GM19328 (cell line): ENCODE results near the gene TRIP6.

Experiments
- ATAC-seq: cut with Tn5 transposase; IDR thresholded peaks from one replicate; pipeline ENCODE4 v1.9.1; 2021; ENCODE audit warnings: mild to moderate bottlenecking, moderate library complexity; ENCODE audit not compliant: unreplicated experiment

Gene TRIP6, protein sequence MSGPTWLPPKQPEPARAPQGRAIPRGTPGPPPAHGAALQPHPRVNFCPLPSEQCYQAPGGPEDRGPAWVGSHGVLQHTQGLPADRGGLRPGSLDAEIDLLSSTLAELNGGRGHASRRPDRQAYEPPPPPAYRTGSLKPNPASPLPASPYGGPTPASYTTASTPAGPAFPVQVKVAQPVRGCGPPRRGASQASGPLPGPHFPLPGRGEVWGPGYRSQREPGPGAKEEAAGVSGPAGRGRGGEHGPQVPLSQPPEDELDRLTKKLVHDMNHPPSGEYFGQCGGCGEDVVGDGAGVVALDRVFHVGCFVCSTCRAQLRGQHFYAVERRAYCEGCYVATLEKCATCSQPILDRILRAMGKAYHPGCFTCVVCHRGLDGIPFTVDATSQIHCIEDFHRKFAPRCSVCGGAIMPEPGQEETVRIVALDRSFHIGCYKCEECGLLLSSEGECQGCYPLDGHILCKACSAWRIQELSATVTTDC

GRCh38 chr7:100867040-100867775 lies at the start of gene TRIP6:
TRIP6 (plus strand) TSS chr7:100867387; CDS start chr7:100867498, 111 bp downstream.
- no peak for ATAC-seq

DNA sequence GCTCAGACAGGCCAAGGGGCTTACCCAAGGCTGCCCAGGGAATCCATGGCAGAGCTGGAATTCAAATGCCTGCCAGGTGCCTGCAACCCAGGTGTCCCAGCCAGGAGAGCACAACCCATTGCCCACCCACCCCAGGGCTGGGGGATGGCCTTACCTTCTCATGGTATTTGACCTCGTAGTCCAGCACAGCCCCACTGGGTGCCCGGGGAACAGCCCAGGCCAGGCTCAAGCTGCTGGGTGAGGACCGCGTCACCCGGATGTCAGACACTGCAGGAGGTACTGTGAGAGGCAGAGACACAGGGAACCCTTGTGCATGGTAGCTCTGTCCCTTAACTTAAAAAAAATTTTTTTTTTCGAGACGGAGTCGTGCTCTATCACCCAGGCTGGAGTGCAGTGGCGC lies 48.8 kb upstream of the TRIP6 start:
- ATAC-seq, result no peak

GRCh38 chr7:100818825-100819224 lies 48.4 kb upstream of the TRIP6 start:
- no peak for ATAC-seq

DNA sequence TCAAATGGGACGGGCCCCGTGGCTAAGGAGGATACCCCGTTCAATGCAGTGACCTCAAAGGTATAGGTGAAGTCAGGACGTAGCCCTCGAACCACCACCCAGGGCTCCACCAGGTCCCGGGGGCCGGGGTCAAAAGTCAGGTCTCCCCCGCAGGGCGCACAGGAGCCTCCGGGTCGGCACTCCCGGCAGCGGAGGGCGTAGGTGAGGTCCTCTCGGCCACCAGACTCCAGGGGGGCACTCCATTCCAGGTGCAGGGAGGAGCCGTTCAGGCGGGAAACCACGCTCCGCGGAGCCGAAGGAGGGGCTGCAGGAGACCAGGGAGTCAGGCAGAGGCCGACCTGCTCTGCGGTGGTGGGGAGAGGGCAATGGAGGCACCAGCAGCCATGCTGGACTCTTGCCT lies 47.6 kb upstream of the TRIP6 start:
- ATAC-seq, result no peak

GRCh38 chr7:100822236-100823139 lies 44.7 kb upstream of the TRIP6 start:
- no peak for ATAC-seq

- ATAC-seq, result no peak
Measured at GRCh38 chr7:100823140-100823525, 44.1 kb upstream of the TRIP6 start.

GRCh38 chr7:100823534-100823933 lies 43.7 kb upstream of the TRIP6 start:
- no peak for ATAC-seq

DNA sequence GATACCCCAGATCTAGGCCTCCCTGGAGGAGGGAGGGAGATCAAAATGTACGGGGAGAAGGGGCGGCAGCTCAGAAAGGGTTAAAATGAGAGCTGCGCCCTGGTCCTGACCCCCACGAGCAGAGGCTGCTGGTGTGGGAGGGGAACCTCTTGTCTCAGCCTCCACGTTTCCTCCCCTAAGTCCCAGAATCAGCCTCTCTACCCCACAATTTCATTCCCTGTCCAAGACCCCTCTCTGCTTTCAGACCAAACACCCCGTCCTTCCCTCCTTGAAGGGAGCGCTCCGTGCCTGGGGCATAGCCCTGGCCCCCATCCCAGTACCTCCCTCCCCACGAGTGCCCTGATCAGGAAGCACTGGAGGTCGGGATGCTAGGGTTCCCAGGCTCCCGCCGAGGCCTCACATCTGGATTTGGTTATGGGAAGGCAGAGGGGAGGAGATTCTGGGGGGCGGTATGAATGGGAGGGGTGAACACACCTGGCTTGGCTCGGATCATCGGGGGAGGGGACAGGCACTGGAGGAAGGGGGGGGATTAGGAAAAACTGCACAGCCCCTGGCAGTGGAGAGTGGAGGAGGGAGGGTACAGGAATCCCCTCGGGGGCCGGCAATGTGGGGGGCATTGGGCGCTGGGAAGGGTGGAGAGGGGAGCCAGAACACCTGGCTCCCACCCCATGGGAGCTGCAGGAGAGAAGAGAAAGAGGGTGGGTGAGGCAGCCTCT lies 42.5 kb upstream of the TRIP6 start:
- ATAC-seq, result no peak

DNA sequence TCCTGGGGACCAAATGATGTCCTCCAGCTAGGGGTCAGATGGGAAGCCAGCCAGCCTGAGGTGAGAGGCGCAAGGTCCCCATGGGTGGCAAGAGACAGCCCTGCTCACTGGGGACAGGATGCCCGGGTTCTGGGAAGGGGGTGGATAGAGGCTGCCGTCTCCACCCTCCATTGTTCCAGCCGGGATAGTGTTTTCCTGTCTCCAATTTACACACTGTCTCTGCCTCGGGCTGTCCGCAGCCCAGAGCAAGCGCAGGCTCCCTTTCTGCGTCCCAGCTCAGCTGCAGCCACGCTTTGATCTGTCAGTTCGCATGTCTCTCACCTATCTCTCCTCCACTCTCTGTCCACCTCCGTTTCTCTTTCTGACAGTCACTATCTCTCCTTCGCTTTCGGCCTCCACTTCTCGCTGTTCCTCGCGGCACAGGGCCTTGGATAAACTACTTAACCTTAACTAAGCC lies 41.9 kb upstream of the TRIP6 start:
- no peak for ATAC-seq

DNA sequence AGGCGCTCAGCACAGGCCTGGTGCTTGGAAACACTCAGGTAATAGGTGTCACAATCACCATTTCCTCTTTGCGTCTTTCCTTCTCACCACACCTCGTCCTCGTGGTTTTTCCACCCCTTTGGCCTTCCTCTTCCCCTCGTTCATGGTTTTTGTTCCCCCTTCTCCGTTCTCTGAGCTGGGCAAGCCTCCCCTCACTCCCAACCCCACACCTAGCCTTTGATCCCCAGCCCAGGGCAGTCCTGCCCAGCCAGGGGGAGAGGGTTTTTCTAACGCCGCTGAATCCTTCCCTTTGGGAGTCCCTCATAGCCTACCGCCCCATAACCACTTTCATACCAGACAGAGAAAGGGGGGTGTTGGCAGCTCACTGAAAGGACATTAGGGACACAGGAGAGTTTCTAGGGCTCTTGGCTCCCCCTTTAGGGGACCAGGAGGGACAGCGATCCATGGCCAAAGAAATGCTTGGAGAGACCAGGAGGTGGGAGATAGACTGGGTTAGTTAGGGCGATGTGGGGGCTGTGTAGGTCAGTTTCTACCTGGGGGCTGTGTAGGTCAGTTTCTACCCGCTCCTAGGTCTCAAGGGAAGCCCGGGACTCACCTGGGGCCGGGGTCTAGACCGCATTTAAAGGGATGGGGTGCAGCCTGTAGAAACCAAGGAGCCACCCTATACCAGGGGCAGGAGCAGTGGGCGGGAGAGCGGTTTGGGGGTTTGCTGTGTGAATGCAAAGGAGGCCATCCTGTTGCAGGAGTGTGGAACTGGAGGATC lies 41.3 kb upstream of the TRIP6 start:
- no peak for ATAC-seq

DNA sequence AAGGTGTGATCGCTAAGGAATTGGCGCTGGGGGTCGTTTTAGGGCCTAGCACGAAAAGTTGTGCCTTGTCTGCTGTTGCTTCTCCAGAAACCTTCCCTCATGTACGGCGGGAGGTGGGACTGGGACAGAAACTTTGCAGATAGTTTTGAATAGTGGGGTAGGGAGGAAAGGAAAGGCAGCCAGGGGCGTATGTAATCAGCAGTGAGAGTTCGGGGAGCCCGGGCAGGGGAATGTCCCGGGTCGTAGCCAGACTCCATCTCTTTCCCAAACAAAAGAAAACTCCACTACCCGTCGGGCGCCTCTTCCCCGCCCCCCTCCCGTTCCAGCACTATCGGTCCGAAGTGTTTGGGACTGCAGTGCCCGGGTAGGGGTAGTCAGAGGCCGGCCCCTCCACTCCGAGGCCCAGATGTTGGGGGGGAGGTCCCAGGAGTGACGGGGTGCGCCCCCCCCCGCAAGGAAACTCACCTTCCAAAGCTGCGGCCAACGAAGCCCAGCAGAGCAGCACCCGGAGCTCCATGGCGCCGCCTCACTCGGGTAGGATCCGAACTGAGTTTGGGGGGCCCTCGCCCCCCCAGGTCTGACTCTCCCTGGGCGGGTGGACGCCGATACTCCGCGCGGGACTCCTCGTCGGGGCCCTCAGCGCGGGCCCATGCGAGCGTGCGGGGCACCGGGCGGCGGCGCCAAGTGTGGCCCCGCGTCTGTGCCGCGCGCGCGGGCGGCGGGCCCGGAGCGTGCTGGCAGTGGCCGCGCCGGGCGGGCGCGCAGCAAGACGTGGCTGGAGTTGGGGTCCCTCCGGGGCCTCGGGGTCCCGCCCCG lies 40.5 kb upstream of the TRIP6 start:
- no peak for ATAC-seq

GRCh38 chr7:100827330-100828226 lies 39.6 kb upstream of the TRIP6 start, which contains the start of gene EPHB4:
EPHB4 (minus strand) TSS chr7:100827523; CDS start chr7:100827030, 493 bp downstream.
- ATAC-seq, result no peak

GRCh38 chr7:100829150-100829716 lies 38.0 kb upstream of the TRIP6 start:
- no peak for ATAC-seq

DNA sequence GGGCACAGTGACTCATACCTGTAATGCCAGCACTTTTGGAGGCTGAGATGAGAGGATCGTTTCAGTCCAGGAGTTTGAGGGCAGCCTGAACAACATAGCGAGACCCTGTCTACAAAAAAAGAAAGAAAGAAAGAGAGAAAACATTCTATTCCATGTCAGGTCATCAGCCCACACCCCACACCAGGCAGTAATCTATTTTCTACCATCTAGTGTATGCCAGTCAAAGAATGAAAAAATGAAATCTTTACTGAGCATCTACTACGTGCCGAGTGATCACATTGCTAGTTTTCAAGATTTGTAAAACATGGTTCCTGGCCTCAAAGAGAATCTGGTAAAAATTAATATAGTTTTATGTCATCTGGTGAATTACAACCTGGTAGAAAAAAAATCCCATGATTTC lies 36.8 kb upstream of the TRIP6 start:
- ATAC-seq, result no peak

DNA sequence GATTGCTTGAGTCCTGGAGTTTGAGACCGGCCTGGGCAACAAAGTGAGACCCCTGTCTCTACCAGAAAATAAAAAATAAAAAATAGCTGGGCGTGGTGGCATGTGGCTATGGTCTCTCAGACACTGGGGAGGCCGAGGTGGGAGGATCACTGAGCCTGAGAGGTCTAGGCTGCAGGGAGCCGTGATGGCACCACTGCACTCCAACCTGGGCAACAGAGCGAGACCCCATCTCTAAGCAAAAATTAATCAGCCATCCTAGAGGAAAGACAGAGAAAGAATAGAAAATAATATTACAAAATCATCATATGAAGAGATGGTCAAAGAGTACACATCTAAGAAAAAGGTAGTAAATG lies 34.9 kb upstream of the TRIP6 start:
- no peak for ATAC-seq

DNA sequence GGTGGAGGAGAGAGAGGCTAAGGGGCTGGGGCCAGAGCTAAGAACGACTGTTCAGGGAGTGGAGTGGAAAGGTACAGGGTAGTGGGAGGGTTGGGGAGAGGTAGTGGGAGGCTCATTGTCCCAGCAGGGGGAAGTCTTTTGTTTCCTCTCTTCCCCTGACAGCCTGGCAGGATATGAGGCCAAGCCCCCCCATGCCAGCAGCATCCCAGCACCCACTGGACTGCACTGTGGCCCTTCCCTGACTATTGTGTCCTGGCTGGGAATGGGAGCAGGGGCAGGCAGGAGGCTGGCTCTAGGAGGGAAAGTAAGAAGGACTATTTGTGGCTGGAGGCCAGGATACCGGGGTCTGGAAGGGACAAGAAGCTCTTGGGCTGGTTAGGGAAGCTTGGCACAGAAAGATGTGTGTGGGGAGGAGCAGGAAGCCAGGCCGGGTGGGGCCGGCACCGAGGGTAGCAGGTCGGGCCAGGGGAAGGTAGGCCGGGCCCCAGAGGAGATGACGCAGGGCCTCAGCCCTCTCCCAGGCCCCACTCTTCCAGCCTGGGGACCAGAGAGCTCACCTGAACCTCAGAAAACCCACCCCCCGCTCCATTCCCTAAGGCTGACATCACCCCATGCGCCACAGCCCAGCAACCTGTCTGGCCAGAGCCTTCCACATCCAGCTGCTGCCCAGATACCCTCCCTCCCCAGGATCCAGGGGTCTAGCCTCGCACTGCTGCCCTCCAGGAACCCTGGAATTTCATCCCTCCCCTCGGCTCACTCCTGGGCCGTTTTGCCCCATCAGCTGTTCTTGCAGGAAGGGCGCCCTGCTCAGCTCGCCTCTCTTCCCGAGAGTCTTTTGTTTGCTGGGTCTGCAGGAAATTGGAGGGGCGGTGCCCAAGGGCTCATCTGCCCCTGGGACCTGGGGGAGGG lies 31.0 kb upstream of the TRIP6 start:
- ATAC-seq, result no peak

- no peak for ATAC-seq
Measured at GRCh38 chr7:100836812-100837098, 30.4 kb upstream of the TRIP6 start.
